SK-N-SH treated with all-trans-retinoic acid at 6 μM for 48 hours (cell line): ENCODE measurements around the gene CIAO2A.
"Not testable (repeated sequence)": the region's sequence is repeated elsewhere in the genome, so short reads cannot be mapped to it uniquely, and the experiment has no call there.

Experiments
- ATAC-seq: fragments of 200-7000 bp; cut with Tn5 transposase; 3 replicates; pipeline ENCODE4 v1.9.1; 2020; ENCODE audit warnings: mild to moderate bottlenecking, moderate library complexity
- ARNTL ChIP-seq: fragments of 450-650 bp; formaldehyde crosslinking; IDR thresholded peaks from 2 replicates; pipeline ENCODE4 v1.5.0; 2020; ENCODE audit warnings: low read depth, mild to moderate bottlenecking, moderate library complexity, borderline replicate concordance
- BACH2 ChIP-seq: fragments of 250-450 bp; sonication (Bioruptor Pico); IDR thresholded peaks from 2 replicates; pipeline ENCODE4 v1.9.0; 2021; ENCODE audit warnings: mild to moderate bottlenecking, borderline replicate concordance
- CREB5 ChIP-seq: fragments of 250-450 bp; sonication (Bioruptor Pico); IDR thresholded peaks from 2 replicates; pipeline ENCODE4 v1.5.1; 2020; ENCODE audit warnings: low read depth, mild to moderate bottlenecking, moderate library complexity
- CSDC2 ChIP-seq: fragments of 250-450 bp; sonication (Bioruptor Pico); IDR thresholded peaks from 2 replicates; pipeline ENCODE4 v1.5.0; 2020; ENCODE audit warnings: mild to moderate bottlenecking, moderate library complexity
- CSRNP3 ChIP-seq: fragments of 250-450 bp; sonication (Bioruptor Pico); IDR thresholded peaks from 2 replicates; pipeline ENCODE4 v1.5.1; 2021; ENCODE audit warnings: mild to moderate bottlenecking, moderate library complexity
- GLIS3 ChIP-seq: fragments of 250-450 bp; sonication (Bioruptor Pico); IDR thresholded peaks from 2 replicates; pipeline ENCODE4 v1.5.0; 2020; ENCODE audit warnings: mild to moderate bottlenecking, moderate library complexity
- ISL1 ChIP-seq: fragments of 250-450 bp; sonication (Bioruptor Pico); IDR thresholded peaks from 2 replicates; pipeline ENCODE4 v2.1.2; 2022; ENCODE audit warnings: mild to moderate bottlenecking, moderate library complexity
- OSR1 ChIP-seq: fragments of 250-450 bp; sonication (Bioruptor Pico); IDR thresholded peaks from 2 replicates; pipeline ENCODE4 v1.8.0; 2022; ENCODE audit warnings: moderate library complexity, mild to moderate bottlenecking, inconsistent platforms
- POU6F1 ChIP-seq: fragments of 250-450 bp; sonication (Bioruptor Pico); IDR thresholded peaks from 2 replicates; pipeline ENCODE4 v1.8.0; 2021; ENCODE audit warnings: low read depth, mild to moderate bottlenecking, moderate library complexity, borderline replicate concordance
- PPARA ChIP-seq: fragments of 250-450 bp; sonication (Bioruptor Pico); IDR thresholded peaks from 2 replicates; pipeline ENCODE4 v1.5.0; 2020; ENCODE audit warnings: mild to moderate bottlenecking, borderline replicate concordance
- RARB ChIP-seq: fragments of 250-450 bp; sonication (Bioruptor Pico); IDR thresholded peaks from 2 replicates; pipeline ENCODE4 v1.8.0; 2021; ENCODE audit warnings: mild to moderate bottlenecking, moderate library complexity
- SNAI2 ChIP-seq: fragments of 250-450 bp; sonication (Bioruptor Pico); IDR thresholded peaks from 2 replicates; pipeline ENCODE4 v1.5.0; 2020; ENCODE audit warnings: mild to moderate bottlenecking, moderate library complexity
- TCF4 ChIP-seq: fragments of 250-450 bp; sonication (Bioruptor Pico); IDR thresholded peaks from 2 replicates; pipeline ENCODE4 v1.8.0; 2021; ENCODE audit warnings: mild to moderate bottlenecking, moderate library complexity, borderline replicate concordance
- TOX ChIP-seq: fragments of 250-450 bp; sonication (Bioruptor Pico); IDR thresholded peaks from 2 replicates; pipeline ENCODE4 v1.8.0; 2021; ENCODE audit warnings: mild to moderate bottlenecking, moderate library complexity, borderline replicate concordance
- TSHZ2 ChIP-seq: fragments of 250-450 bp; sonication (Bioruptor Pico); IDR thresholded peaks from 2 replicates; pipeline ENCODE4 v1.5.0; 2020; ENCODE audit warnings: mild to moderate bottlenecking, moderate library complexity
- ZC3H10 ChIP-seq: fragments of 250-450 bp; sonication (Bioruptor Pico); IDR thresholded peaks from 2 replicates; pipeline ENCODE4 v1.5.1; 2021; ENCODE audit warnings: mild to moderate bottlenecking, moderate library complexity
- ZFP3 ChIP-seq: fragments of 250-450 bp; sonication (Bioruptor Pico); IDR thresholded peaks from 2 replicates; pipeline ENCODE4 v1.5.0; 2020; ENCODE audit warnings: mild to moderate bottlenecking, moderate library complexity
- ZNF70 ChIP-seq: fragments of 450-650 bp; formaldehyde crosslinking; IDR thresholded peaks from 2 replicates; pipeline ENCODE4 v1.5.0; 2020; ENCODE audit warnings: mild to moderate bottlenecking, moderate library complexity
- ZNF8 ChIP-seq: fragments of 450-650 bp; formaldehyde crosslinking; IDR thresholded peaks from 2 replicates; pipeline ENCODE4 v1.5.0; 2020; ENCODE audit warnings: mild to moderate bottlenecking, moderate library complexity

Gene CIAO2A

GRCh38 chr15:64060716-64061115 is 32.9 kb downstream of the CIAO2A start (continued):
- no peak for TF ChIP-seq BACH2

- ATAC-seq, result not testable (repeated sequence)
These were observed 34.5 kb downstream of the CIAO2A start for GRCh38 chr15:64059104-64059503.

GRCh38 chr15:64058279-64058678 is 35.4 kb downstream of the CIAO2A start:
- no peak for ATAC-seq

GRCh38 chr15:64053674-64054073 is 40.0 kb downstream of the CIAO2A start:
- ATAC-seq, result not testable (repeated sequence)

More at GRCh38 chr15:64058279-64058678, 35.4 kb downstream of the CIAO2A start:
- TF ChIP-seq GLIS3 (CRISPR knock-in tag) (no peak), ZFP3 (CRISPR knock-in tag) (no peak), ISL1 (CRISPR knock-in tag) (no peak), POU6F1 (no peak), TSHZ2 (CRISPR knock-in tag) (no peak), CSRNP3 (CRISPR knock-in tag) (no peak), SNAI2 (CRISPR knock-in tag) (no peak)

GRCh38 chr15:64052925-64053491 is 40.6 kb downstream of the CIAO2A start:
- no peak for TF ChIP-seq ZFP3 (CRISPR knock-in tag)
- TF ChIP-seq PPARA (CRISPR knock-in tag), result no peak
- no peak for TF ChIP-seq GLIS3 (CRISPR knock-in tag)
- no peak for TF ChIP-seq OSR1 (CRISPR knock-in tag)
- TF ChIP-seq CSRNP3 (CRISPR knock-in tag), result no peak
- TF ChIP-seq CREB5 (CRISPR knock-in tag), result no peak
- TF ChIP-seq RARB (CRISPR knock-in tag), result no peak
- TF ChIP-seq ZC3H10 (CRISPR knock-in tag), result no peak
- no peak for TF ChIP-seq ZNF70 (CRISPR knock-in tag)
- TF ChIP-seq ARNTL, result no peak
- TF ChIP-seq TOX, result no peak
- TF ChIP-seq CSDC2 (CRISPR knock-in tag), result no peak
- TF ChIP-seq TSHZ2 (CRISPR knock-in tag), result no peak
- no peak for TF ChIP-seq TCF4 (CRISPR knock-in tag)
- TF ChIP-seq ZNF8, result no peak
- no peak for ATAC-seq
